HepG2 (cell line): Measurements from ENCODE around the gene PRKACB.

Experiments used
- CTCF ChIP-seq: sonication (generic); formaldehyde crosslinking; IDR thresholded peaks from 2 replicates; pipeline ENCODE4 v1.5.0; 2020; ENCODE audit warnings: mild to moderate bottlenecking, missing genetic modification reagents, moderate library complexity
- FOXO4 ChIP-seq: sonication (generic); formaldehyde crosslinking; conservative IDR thresholded peaks from 2 replicates; pipeline ENCODE4 v1.8.1; 2023; ENCODE audit warnings: missing genetic modification reagents
- IKZF1 ChIP-seq: fragments of 450-650 bp; IDR thresholded peaks from 2 replicates; pipeline ENCODE4 v1.7.1; 2016
- MYC ChIP-seq: sonication (generic); formaldehyde crosslinking; IDR thresholded peaks from 2 replicates; pipeline ENCODE4 v1.9.0; 2021; ENCODE audit warnings: missing genetic modification reagents, borderline replicate concordance
- NCOR1 ChIP-seq: fragments of 200-600 bp; sonication (generic); IDR thresholded peaks from 2 replicates; pipeline ENCODE4 v1.7.0; 2017; ENCODE audit warnings: antibody characterized with exemption, low read length, borderline replicate concordance
- NFIC ChIP-seq: IDR thresholded peaks from 2 replicates; pipeline ENCODE4 v1.6.1; 2012; ENCODE audit warnings: mild to moderate bottlenecking, low read length, inconsistent platforms
- PRMT3 ChIP-seq: sonication (generic); formaldehyde crosslinking; IDR thresholded peaks from 2 replicates; pipeline ENCODE4 v1.8.1; 2022; ENCODE audit warnings: low read depth, mild to moderate bottlenecking, moderate library complexity, missing genetic modification reagents, borderline replicate concordance
- ZNF3 ChIP-seq: IDR thresholded peaks from 2 replicates; pipeline ENCODE4 v1.7.0; 2017; ENCODE audit warnings: inconsistent platforms

- TF ChIP-seq NCOR1 (no peak), PRMT3 (no peak), NFIC (no peak), CTCF (CRISPR knock-in tag) (no peak), MYC (CRISPR knock-in tag) (no peak), ZNF3 (CRISPR knock-in tag) (no peak), FOXO4 (no peak), IKZF1 (no peak)
Measured at GRCh38 chr1:84257617-84258016, 113.5 kb downstream of the PRKACB start.
